WTC11 (cell line): ENCODE results near the gene RACGAP1. TPM values are rescaled to one million over a fixed set of nuclear protein-coding genes. Genes with fewer than 3 reads are reported as not detected.

Source experiments
- ATAC-seq: fragments of 200-7000 bp; cut with Tn5 transposase; 2 replicates; pipeline ENCODE4 v1.10.0; 2021; ENCODE audit warnings: mild to moderate bottlenecking, moderate library complexity
- CTCF ChIA-PET: fragments of 300-600 bp; sonication (Branson Sonifier 250); formaldehyde crosslinking; loops from one replicate; lab custom pipeline; 2021; ENCODE audit warnings: antibody characterized with exemption; lab: Charles Lee
- POLR2A ChIA-PET: fragments of 350-600 bp; sonication (Branson Sonifier 250); formaldehyde crosslinking; loops from one replicate; lab custom pipeline; 2021; ENCODE audit warnings: antibody characterized with exemption; lab: Charles Lee
- DNase-seq: peaks from one replicate; pipeline ENCODE4 v3.0.0; 2021; ENCODE audit warnings: low spot score
- H3K27ac Mint-ChIP-seq: 2 replicates; pipeline ENCODE4 v1.8.0; 2021; ENCODE audit warnings: mixed read lengths
- H3K27me3 Mint-ChIP-seq: 2 replicates; pipeline ENCODE4 v1.8.0; 2021; ENCODE audit warnings: low read depth, mild to moderate bottlenecking, moderate library complexity, mixed read lengths
- H3K36me3 Mint-ChIP-seq: 2 replicates; pipeline ENCODE4 v1.8.0; 2021; ENCODE audit warnings: mixed read lengths
- H3K4me1 Mint-ChIP-seq: 2 replicates; pipeline ENCODE4 v1.8.0; 2022; ENCODE audit warnings: mixed read lengths
- H3K4me3 Mint-ChIP-seq: 2 replicates; pipeline ENCODE4 v1.8.0; 2021; ENCODE audit warnings: mild to moderate bottlenecking, moderate library complexity, mixed read lengths
- H3K9me3 Mint-ChIP-seq: 2 replicates; pipeline ENCODE4 v1.8.0; 2021; ENCODE audit warnings: mixed read lengths
- CBFB ChIP-seq: sonication (generic); formaldehyde crosslinking; IDR thresholded peaks from 2 replicates; pipeline ENCODE4 v1.8.1; 2022; ENCODE audit warnings: mild to moderate bottlenecking, low read depth, missing genetic modification reagents
- CDX4 ChIP-seq: fragments of 250-450 bp; sonication (Bioruptor Pico); IDR thresholded peaks from 2 replicates; pipeline ENCODE4 v1.9.0; 2021; ENCODE audit warnings: moderate library complexity, mild to moderate bottlenecking, inconsistent platforms, borderline replicate concordance
- CTCF ChIP-seq: fragments of 200-600 bp; IDR thresholded peaks from 2 replicates; pipeline ENCODE4 v1.8.0; 2022; ENCODE audit warnings: antibody characterized with exemption
- E2F1 ChIP-seq: sonication (generic); formaldehyde crosslinking; IDR thresholded peaks from 2 replicates; pipeline ENCODE4 v1.8.0; 2022; ENCODE audit warnings: mild to moderate bottlenecking, missing genetic modification reagents
- GRHL2 ChIP-seq: fragments of 250-450 bp; sonication (Bioruptor Pico); IDR thresholded peaks from 2 replicates; pipeline ENCODE4 v1.8.0; 2022; ENCODE audit warnings: mild to moderate bottlenecking, moderate library complexity; ENCODE audit not compliant: insufficient replicate concordance, severe bottlenecking
- IRF2 ChIP-seq: sonication (generic); formaldehyde crosslinking; IDR thresholded peaks from 2 replicates; pipeline ENCODE4 v1.8.0; 2022; ENCODE audit warnings: low read depth, missing genetic modification reagents, borderline replicate concordance
- MAX ChIP-seq: sonication (generic); formaldehyde crosslinking; IDR thresholded peaks from 2 replicates; pipeline ENCODE4 v1.8.0; 2022; ENCODE audit warnings: mild to moderate bottlenecking, missing genetic modification reagents
- NFYB ChIP-seq: sonication (generic); formaldehyde crosslinking; conservative IDR thresholded peaks from 2 replicates; pipeline ENCODE4 v1.8.0; 2022; ENCODE audit warnings: low read depth, missing genetic modification reagents
- RELA ChIP-seq: sonication (generic); formaldehyde crosslinking; IDR thresholded peaks from 2 replicates; pipeline ENCODE4 v1.8.1; 2022; ENCODE audit warnings: missing genetic modification reagents, mild to moderate bottlenecking, borderline replicate concordance
- RORB ChIP-seq: fragments of 250-450 bp; sonication (Bioruptor Pico); IDR thresholded peaks from 2 replicates; pipeline ENCODE4 v1.9.0; 2021; ENCODE audit warnings: mild to moderate bottlenecking
- SP1 ChIP-seq: sonication (generic); formaldehyde crosslinking; conservative IDR thresholded peaks from 2 replicates; pipeline ENCODE4 v1.8.1; 2022; ENCODE audit warnings: missing genetic modification reagents
- USF2 ChIP-seq: sonication (generic); formaldehyde crosslinking; IDR thresholded peaks from 2 replicates; pipeline ENCODE4 v1.8.1; 2023; ENCODE audit warnings: mild to moderate bottlenecking, missing genetic modification reagents, moderate library complexity
- ZNF121 ChIP-seq: sonication (generic); formaldehyde crosslinking; IDR thresholded peaks from 2 replicates; pipeline ENCODE4 v1.8.0; 2023; ENCODE audit warnings: missing genetic modification reagents
- ZNF317 ChIP-seq: sonication (generic); formaldehyde crosslinking; IDR thresholded peaks from 2 replicates; pipeline ENCODE4 v1.8.1; 2023; ENCODE audit warnings: low read depth, mild to moderate bottlenecking, moderate library complexity, missing genetic modification reagents, borderline replicate concordance
- ZNF671 ChIP-seq: fragments of 250-450 bp; sonication (Bioruptor Pico); IDR thresholded peaks from 2 replicates; pipeline ENCODE4 v1.8.0; 2021; ENCODE audit warnings: mild to moderate bottlenecking
- total RNA-seq: library from RNA; stranded (reverse); gene quantifications from 3 replicates; pipeline ENCODE4 v1.2.3, GENCODE V29; 2021
- TF ChIP-seq, protein P1 (sequence below): sonication (generic); formaldehyde crosslinking; conservative IDR thresholded peaks from 2 replicates; pipeline ENCODE4 v1.8.1; 2022; ENCODE audit warnings: mild to moderate bottlenecking, missing genetic modification reagents
- TF ChIP-seq, protein P2 (sequence below): fragments of 250-450 bp; sonication (Bioruptor Pico); IDR thresholded peaks from 2 replicates; pipeline ENCODE4 v1.9.0; 2021; ENCODE audit warnings: mild to moderate bottlenecking

Gene RACGAP1
- total RNA-seq, 1 experiment from 2014 or later: 87.7 TPM

DNA sequence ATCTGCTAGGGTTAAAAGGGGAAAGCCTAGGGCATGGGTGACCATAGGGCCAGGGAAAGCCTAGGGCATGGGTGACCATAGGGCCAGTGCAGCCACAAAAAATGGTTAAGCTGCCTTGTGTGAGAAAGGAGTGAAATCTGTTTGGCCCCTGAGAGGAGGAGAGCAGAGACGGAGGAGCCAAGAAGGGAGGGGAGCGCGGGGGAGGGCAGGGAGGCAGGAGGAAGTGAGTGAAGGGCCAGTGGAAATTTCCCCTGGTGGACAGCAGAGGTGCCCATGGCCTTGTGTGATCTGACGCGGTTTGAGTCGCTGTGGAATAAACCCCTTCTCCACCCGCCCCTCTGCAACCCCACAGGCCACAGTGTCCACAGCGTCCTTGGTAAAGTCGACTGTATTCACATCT, 53.2 kb downstream of the RACGAP1 start:
- H3K36me3 Mint-ChIP-seq: no peaks in the 10 kb centered on the region
- ATAC-seq: no peak
- peaks cover 9% of the 10 kb centered on the region; the same call in 1 of the 2 replicates for H3K27me3 Mint-ChIP-seq
- ChIA-PET CTCF (interaction anchor here (1.2 to 10.9 kb wide), 6 partner anchors 13 to 105 kb away, joined by 3 to 219 read pairs (median 7); partner anchors contain the start of gene AQP2), POLR2A (no interaction called here)
- TF ChIP-seq MAX (CRISPR knock-in tag) (no peak), RORB (CRISPR knock-in tag) (no peak), SP1 (CRISPR knock-in tag) (no peak), CBFB (CRISPR knock-in tag) (no peak)
- no peak for DNase-seq
- H3K27ac Mint-ChIP-seq: no peak overlapping the region
- no peak overlapping the region for H3K4me3 Mint-ChIP-seq
- 0 out of 2 replicates have a peak, but pooled peaks cover 2% of the 10 kb centered on the region for H3K4me1 Mint-ChIP-seq
- H3K9me3 Mint-ChIP-seq: no peaks in the 10 kb centered on the region

- Mint-ChIP-seq H3K27me3 (peaks cover 14% of the 10 kb centered on the region), H3K27ac (no peak overlapping the region), H3K9me3 (no peaks in the 10 kb centered on the region), H3K4me1 (peaks cover 10% of the 10 kb centered on the region), H3K4me3 (no peak overlapping the region), H3K36me3 (no peaks in the 10 kb centered on the region)
- ATAC-seq (no peak), DNase-seq (no peak)
- no peak for TF ChIP-seq IRF2 (CRISPR knock-in tag)
- TF ChIP-seq ZNF121 (CRISPR knock-in tag): no peak
- no peak for TF ChIP-seq USF2 (CRISPR knock-in tag)
- TF ChIP-seq RELA (CRISPR knock-in tag): no peak
- TF ChIP-seq E2F1 (CRISPR knock-in tag): no peak
- no peak for TF ChIP-seq ZNF317 (CRISPR knock-in tag)
- no peak for TF ChIP-seq CDX4 (CRISPR knock-in tag)
- TF ChIP-seq, protein P1, sequence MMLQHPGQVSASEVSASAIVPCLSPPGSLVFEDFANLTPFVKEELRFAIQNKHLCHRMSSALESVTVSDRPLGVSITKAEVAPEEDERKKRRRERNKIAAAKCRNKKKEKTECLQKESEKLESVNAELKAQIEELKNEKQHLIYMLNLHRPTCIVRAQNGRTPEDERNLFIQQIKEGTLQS (CRISPR knock-in tag): no peak
- TF ChIP-seq NFYB: no peak
- TF ChIP-seq ZNF671: no peak
- TF ChIP-seq, protein P2, sequence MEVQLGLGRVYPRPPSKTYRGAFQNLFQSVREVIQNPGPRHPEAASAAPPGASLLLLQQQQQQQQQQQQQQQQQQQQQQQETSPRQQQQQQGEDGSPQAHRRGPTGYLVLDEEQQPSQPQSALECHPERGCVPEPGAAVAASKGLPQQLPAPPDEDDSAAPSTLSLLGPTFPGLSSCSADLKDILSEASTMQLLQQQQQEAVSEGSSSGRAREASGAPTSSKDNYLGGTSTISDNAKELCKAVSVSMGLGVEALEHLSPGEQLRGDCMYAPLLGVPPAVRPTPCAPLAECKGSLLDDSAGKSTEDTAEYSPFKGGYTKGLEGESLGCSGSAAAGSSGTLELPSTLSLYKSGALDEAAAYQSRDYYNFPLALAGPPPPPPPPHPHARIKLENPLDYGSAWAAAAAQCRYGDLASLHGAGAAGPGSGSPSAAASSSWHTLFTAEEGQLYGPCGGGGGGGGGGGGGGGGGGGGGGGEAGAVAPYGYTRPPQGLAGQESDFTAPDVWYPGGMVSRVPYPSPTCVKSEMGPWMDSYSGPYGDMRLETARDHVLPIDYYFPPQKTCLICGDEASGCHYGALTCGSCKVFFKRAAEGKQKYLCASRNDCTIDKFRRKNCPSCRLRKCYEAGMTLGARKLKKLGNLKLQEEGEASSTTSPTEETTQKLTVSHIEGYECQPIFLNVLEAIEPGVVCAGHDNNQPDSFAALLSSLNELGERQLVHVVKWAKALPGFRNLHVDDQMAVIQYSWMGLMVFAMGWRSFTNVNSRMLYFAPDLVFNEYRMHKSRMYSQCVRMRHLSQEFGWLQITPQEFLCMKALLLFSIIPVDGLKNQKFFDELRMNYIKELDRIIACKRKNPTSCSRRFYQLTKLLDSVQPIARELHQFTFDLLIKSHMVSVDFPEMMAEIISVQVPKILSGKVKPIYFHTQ (CRISPR knock-in tag): no peak
- TF ChIP-seq CTCF: no peak
- no peak for TF ChIP-seq GRHL2 (CRISPR knock-in tag)
- ChIA-PET POLR2A (no interaction called here), CTCF (interaction anchor here (1.1 to 10.9 kb wide), 6 partner anchors 10 to 104 kb away, joined by 3 to 219 read pairs (median 7); partner anchors contain the start of gene AQP2)
Observed at GRCh38 chr12:49971141-49971540, 54.2 kb downstream of the RACGAP1 start.
